Fibroblast of skin of left biceps (primary cell): ENCODE results near the gene LAMA3.

ENCODE experiments used
- DNase-seq, 2 experiments: peaks; one replicate each; pipeline ENCODE4 v3.0.0-alpha.2; 2013; ENCODE audit warnings: low read depth in 2 of 2

The LAMA3 gene

DNA sequence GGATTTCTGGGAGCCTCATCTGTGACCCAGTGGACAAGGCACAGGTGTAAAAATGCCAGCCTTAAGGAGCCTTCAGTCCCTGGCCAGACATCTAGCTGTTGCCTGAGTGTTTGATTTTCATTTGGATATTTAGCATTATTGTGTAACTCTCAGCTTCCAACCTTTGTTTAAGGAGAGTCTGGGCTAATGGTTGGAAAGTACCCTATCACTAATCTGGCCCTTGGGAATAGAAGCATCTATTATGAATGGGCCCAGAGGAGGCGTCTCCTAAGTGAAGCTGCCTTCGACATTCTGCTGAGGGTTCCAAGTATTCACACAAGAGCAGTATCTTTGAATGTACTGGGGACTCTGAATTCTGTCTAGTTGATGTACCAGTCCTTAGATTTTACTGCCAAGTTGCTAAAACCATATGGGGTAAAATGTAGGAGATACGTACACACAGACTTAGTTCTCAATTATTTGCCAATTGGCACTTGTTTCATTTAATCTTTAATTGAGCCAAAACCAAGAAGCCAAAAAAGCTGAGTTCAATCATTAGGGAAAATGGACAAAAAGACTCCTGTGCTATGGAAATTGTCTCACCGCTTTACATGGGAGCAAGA is 19.3 kb upstream of the LAMA3 start:
- no peak for DNase-seq

DNA sequence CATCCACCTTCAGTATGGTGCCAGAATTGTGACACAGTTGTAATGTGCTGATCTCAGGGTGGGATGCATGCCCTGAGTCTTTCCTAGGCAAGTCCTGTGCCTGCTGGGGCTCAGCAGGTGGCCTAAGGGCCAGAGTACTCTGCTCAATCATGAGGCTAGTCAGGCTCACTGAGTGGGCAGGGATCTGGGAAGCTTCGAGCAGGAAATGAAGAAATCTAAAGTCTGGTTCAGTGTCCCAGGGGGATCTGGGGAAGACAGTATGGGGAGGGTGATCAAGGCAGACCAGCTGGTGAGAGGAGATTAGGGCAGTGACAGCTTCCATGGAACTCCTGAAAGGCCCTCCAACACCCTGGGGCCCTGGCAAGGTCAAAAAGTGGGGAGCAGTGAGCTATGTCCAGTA is 17.7 kb upstream of the LAMA3 start:
- DNase-seq, result no peak

- DNase-seq, result no peak
Observed at GRCh38 chr18:23673725-23674124, 15.5 kb upstream of the LAMA3 start.

GRCh38 chr18:23675236-23675635 is 14.0 kb upstream of the LAMA3 start:
- DNase-seq, result no peak

DNA sequence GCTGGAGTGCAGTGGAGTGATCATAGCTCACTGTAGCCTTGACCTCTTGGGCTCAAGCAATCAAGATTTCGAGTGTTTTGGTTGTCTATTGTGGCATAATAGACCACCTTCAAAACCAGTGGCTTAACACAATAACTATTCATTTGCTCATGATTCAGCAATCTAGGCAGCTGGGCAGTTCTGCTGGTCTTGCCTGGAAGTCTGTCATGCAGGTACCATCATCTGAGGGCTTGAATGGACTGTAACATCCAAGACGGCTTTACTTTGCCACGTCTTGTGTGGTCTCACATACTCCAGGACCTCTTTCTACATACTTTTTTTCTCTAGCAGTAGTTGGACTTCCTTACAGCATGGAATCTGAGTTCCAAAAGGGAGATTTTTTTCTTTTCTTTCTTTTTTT is 13.4 kb upstream of the LAMA3 start:
- no peak for DNase-seq

DNA sequence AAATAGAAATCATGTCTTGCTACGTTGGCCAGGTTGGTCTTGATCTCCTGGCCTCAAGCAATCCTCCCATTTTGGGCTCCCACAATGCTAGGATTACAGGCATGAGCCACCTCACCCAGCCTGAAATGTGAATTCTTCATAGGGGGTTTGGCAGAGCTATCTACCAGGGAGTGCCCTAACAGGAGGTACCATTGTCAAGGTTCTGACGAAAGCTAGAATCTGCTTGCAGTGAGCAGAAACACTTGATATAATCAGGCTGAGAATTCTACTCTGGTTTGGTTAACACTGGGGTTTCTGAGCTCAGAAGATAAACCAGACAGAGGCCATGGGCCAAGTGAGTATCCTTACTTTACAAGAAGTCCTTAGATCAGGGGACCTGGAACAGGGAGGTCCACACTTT is 7.2 kb upstream of the LAMA3 start:
- DNase-seq, result no peak

- no peak for DNase-seq
Observed at GRCh38 chr18:23682472-23682871, 6.8 kb upstream of the LAMA3 start.

GRCh38 chr18:23683155-23683554 is 6.1 kb upstream of the LAMA3 start:
- DNase-seq, result no peak

- DNase-seq, result no peak
Observed at GRCh38 chr18:23683671-23684070, 5.6 kb upstream of the LAMA3 start.

DNA sequence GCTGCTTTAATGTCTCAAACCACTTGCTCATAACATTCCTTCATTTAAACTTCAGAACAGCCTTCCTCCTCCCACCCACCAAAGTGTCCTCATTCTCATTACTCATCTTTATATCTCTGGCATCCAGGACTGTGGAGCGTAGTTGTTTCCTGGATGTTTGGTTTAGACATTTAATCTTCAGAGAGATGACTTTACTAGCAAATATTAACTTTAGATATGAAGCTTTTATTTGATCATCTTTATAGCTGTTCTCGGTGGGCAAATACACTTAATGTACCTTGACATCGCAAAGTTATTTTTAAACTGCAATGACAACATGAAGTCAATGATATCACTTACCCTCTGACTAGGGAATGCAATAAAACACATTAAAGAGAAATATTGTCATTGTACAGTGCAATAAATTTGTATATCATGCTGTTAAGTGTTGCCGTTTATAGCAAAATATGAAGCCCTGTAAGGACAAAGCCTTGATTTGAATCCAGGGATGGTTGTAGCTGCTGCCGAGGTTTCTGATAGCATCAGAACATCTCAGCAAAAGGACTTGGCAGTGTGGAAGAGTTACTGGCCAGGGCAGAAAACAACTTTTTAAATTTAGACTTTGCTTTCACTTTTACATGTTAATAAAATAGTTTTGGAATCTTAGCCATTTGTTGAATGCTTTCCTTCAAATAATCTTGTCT is 4.6 kb upstream of the LAMA3 start:
- DNase-seq, result no peak

DNA sequence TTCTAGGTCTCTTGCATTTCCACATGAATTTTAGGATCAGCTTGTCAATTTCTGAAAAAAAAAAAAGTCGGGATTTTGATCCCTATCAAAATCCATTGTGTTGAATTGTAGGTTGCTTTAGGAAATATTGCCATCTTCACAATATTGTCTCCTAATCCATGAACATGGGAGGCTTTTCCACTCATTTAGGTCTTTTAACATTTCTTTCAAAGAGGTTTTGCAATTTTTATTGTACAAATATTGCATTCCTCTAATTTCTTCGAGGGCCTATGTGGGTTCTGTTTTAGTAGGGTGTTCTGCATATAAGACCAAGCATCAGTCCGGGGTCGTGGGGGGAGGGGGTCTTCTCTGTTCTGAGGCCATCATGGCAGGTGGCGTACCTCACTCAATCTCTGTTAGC is 725 bp upstream of the LAMA3 start:
- no peak for DNase-seq

DNA sequence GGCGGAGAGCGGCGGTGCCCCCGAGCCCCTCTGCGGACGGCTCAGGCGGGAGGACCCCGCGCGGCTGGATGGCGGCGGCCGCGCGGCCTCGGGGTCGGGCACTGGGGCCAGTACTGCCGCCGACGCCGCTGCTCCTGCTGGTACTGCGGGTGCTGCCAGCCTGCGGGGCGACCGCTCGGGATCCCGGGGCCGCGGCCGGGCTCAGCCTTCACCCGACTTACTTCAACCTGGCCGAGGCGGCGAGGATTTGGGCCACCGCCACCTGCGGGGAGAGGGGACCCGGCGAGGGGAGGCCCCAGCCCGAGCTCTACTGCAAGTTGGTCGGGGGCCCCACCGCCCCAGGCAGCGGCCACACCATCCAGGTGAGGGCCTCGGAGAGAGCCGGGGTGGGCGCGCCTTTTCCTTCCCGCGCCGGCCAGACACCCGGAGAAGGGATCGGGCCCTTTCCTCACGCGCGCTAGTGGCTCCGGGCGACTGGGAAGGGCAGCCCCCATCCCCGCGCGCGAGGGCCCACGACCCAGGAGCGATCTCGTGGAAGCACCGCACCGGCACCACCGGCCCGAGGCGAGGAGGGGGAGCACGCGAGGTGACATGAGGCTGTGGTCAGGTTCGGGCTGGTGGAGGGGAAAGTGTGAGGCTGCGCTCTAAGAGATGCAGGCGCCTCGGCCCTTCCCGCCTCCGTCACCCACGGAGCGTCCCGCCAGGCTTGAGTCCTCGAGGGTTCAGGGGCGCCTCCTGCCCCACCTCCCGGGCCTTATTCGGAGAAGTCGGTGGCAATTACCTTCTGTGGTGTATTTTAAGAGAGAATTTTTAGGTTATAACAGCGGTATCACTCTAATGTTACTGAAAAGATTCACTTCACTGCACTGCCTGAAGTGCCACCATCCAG is 607 bp downstream of the LAMA3 start:
- no peak for DNase-seq

GRCh38 chr18:23690505-23691068 is 1.3 kb downstream of the LAMA3 start:
- no peak for DNase-seq

GRCh38 chr18:23693846-23694245 is 4.6 kb downstream of the LAMA3 start:
- DNase-seq, result no peak

DNA sequence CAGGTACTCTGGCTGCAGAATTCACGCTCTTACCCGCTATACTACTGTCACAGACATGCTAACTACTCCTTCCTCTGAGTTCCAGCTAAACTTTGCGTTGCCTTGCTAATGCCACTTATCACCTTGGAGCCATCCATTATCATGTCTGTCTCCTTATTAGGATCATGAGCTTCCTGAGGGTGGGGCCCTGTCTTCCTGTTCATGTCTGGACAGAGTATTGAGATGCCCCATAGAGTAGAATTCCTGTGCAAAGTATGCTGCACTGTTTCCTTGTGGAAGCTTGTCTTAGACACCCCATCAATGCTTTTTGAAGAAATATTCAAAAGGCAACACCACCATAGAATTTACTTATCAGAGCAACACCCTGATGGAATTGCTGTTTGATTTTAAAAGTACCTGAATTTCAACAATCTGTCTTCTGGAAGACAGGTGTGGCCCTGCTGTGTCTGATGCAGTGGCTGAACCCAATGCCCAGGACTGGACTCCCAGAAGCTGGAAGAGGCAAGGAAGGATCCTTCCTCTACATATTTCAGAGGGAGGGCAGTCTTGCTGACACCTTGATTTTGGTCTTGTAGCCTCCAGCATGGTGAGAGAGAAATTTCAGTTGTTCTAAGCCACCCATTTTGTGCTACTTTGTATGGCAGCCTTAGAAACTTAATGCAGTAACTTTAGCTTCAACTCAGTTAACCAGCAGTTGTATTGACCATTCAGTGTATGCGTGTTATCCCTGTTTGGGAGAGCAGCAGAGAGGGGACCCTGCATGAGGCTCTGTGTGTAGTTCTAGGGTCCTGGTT is 5.6 kb downstream of the LAMA3 start:
- no peak for DNase-seq

DNA sequence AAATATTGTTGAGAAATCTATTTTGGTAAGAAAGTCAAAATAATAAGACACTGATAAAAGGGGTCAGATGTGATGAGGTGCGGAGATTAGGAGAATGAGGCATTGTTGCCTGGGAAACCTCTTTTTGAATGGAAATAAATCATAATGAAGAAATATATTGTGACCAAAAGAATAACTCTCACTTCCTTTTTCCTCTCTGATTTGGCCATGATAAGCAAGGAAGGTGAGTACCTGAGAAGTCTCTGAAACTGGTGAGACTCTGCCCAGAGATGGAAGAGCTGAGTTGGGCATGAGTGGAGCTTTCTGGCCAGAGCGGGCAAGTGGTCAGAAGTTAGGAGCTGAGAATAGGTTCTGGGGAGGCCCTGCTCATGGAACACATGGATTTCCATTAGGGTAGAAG is 11.8 kb downstream of the LAMA3 start:
- no peak for DNase-seq

DNA sequence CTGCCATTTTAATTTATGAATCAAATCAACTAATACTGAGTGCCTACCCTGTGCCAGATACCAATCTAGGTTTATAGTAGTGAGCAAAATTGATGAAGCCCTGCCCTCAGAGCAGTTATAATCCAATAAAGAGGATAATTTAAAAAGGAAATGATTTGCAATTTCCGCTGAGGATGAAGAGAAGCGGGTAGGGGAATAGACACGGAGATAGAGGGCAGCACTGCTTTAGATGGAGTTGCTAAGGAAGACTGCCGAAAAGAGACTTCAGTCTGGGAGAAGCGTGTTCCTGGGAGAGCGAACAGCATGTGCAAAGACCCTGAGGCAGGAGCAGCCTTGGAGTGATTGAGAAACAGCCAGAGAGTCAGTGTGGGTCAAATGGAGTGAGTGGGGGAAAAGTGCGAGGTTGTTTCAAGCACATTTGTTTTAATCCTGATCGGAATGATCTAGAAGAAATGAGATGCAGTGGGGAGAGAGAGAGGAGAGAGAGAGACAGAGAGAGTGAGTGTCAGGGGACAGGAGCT is 12.4 kb downstream of the LAMA3 start:
- DNase-seq, result no peak

GRCh38 chr18:23702606-23703005 is 13.4 kb downstream of the LAMA3 start:
- DNase-seq, result no peak

DNA sequence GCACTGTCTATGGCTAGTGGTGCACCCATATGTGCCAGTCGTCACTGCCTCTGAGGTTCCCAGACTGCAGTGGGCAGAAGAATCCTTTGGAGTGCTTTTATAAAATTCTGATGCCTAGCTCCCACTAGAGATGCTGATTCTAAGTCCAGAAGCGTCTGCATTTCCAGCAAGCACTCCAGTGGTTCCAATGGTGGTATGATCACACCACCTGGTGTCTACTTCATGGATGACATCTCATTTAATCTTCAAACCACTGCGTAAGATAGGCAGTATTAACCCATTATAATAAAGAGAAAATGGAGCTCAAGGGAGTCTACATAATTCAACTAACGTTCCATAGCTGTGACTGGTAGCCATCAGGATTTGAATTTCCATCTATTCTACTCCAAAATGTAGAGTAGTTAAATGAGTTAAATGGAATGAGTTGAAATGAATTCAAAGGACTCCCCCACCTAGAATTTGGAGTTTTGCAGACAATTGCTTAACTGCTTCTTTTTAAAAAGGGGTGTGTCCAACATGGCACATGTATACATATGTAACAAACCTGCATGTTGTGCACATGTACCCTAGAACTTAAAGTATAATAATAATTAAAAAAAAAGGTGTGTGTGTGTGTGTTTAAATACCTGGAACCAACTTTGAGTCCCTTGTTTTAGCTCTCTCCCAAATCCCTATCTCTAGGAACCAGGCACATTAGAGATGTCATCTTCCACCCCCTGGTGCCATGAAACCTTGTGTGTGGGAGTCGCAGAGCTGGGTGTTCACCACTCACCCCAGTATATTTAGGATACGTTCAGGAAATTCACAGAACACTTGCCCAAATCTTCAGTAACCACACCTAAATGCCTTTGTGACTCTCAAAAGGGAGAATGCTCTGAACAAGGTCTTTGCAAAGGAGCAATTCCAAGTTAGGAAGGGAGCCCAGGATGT is 14.1 kb downstream of the LAMA3 start:
- peak in 1 of 2 experiments; percentile 35 for DNase-seq

DNA sequence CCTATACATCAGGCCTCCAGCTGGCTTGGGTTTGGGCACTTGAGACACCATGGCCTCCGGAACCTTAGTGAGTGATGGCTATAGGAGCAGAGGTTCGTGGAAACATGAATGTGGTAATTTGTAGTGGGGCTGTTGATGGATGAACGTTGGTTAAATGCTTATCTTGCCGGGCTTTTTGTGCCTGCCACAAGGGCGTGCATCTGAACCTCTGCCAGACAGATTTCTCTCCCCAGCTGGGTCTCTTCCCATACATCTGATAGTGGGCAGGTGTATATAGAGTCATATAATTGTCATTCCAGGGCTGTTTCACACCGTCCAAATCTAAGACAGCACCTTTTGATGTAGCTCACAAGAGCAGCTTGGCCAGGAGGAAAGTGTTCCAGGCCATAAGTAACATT is 14.7 kb downstream of the LAMA3 start:
- DNase-seq, result no peak
